ENCODE results near the gene MRPL14.
A peak's percentile ranks its signal among the peaks of the same experiment; 100 is the strongest.
"Not testable (repeated sequence)": the region's sequence is repeated elsewhere in the genome, so short reads cannot be mapped to it uniquely, and the experiment has no call there.

Gene MRPL14

GRCh38 chr6:44096612-44097011 is 30.6 kb downstream of the MRPL14 start:
- DNase-seq, result peak; percentile 49

DNA sequence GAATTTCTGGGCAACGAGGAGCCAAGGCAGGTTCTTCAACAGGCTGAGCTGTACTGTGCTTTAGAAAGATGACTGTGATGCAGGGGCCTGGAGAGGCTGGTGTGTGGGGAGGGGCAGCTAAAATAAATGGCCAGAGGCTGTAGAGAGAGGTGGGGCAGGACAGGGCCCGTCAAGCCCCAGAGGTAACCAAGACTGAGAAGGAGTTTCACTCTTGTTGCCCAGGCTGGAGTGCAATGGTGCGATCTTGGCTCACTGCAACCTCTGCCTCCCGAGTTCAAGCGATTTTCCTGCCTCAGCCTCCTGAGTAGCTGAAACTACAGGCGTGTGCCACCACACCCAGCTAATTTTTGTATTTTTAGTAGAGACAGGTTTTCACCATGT is 32.0 kb downstream of the MRPL14 start:
- DNase-seq, result not testable (repeated sequence)

- DNase-seq, result no peak
Observed at GRCh38 chr6:44094403-44095242, 32.6 kb downstream of the MRPL14 start.

DNA sequence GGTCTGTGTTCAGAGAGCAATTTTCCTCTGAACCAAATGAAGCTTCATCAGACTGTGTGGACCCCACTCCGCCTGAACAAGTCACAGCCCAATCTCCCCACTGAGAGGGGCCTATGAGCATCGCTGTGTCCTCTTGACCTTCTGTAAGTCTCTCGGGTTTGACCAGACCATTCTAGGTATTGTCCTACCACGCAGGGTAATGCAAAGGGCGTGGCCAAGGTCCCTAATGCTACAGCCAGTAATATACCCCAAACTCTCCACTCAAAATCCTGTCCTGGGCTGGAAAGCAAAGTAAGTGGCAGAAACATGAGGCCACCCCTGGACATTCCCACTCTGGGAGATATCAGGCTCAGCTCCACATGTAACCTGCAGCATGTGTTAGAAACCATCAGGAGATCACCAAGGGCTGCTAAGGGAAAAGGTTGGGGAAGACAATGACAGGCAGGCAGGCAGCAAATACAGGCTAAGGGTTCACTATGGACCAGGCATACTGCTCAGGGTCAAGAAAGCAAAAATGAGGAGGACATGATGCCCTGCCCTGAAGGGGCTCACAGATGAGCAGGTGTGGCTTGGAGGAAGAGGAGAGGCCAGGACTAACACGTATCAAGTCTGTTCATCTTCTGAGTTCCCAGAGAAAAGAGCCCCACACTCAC is 33.4 kb downstream of the MRPL14 start:
- DNase-seq, result no peak

DNA sequence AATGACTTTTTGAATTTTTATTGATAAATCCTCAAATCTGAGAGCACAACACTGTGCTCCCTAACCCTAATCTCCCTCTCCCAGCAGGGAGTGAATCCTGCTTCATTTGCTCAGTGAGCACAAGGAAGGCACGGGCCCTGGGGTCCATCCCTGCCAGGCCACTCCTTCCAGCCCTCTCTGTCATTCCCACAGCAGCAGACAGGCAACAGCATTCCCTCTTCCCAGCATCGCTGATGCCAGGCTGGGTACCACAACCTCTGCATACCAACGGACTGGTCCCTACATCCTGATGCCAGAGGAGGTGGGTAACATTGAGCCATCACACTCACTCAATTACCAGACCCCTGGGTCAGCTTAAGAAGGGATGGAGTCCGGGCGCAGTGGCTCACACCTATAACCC is 34.2 kb downstream of the MRPL14 start:
- DNase-seq, result no peak

GRCh38 chr6:44091981-44092884 is 35.0 kb downstream of the MRPL14 start:
- DNase-seq, result no peak

DNA sequence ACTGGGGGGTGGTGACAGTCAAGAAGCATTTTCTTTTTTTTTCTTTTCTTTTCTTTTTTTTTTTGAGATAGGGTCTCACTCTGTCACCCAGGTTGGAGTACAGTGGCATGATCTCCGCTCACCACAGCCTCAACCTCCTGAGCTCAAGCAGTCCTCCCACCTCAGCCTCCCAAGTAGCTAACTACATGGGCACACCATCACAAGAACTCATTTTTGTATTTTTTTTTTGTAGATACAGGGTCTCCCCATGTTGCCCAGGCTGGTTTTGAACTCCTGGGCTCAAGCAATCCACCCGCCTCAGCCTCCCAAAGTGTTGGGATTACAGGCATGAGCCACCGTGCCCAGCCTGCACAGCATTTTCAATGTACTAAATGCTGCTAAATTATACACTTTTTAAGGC is 35.9 kb downstream of the MRPL14 start:
- DNase-seq, result not testable (repeated sequence)

GRCh38 chr6:44090465-44090864 is 36.8 kb downstream of the MRPL14 start:
- DNase-seq, result no peak

GRCh38 chr6:44088827-44089590 is 38.2 kb downstream of the MRPL14 start:
- DNase-seq, result no peak

GRCh38 chr6:44087623-44088022 is 39.6 kb downstream of the MRPL14 start:
- no peak for DNase-seq

- DNase-seq, result no peak
Observed at GRCh38 chr6:44086931-44087574, 40.2 kb downstream of the MRPL14 start.

DNA sequence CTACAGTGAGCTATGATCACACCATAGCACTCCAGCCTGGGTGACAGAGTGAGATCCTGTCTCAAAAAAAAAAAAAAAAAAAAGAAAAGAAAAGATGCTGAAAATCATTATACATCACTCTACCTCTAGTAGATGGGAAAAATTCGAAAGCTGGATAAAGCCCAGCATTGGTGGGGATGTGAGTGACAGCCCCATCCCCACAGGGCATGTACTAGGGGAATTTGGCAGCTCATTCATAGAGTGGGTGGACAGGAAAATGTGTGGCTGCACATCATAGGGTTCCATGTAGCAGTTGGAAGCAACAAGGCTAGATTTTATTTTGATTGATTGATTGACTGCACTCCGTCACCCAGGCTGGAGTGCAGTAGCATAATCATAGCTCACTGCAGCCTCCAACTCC is 42.0 kb downstream of the MRPL14 start:
- DNase-seq, result no peak

DNA sequence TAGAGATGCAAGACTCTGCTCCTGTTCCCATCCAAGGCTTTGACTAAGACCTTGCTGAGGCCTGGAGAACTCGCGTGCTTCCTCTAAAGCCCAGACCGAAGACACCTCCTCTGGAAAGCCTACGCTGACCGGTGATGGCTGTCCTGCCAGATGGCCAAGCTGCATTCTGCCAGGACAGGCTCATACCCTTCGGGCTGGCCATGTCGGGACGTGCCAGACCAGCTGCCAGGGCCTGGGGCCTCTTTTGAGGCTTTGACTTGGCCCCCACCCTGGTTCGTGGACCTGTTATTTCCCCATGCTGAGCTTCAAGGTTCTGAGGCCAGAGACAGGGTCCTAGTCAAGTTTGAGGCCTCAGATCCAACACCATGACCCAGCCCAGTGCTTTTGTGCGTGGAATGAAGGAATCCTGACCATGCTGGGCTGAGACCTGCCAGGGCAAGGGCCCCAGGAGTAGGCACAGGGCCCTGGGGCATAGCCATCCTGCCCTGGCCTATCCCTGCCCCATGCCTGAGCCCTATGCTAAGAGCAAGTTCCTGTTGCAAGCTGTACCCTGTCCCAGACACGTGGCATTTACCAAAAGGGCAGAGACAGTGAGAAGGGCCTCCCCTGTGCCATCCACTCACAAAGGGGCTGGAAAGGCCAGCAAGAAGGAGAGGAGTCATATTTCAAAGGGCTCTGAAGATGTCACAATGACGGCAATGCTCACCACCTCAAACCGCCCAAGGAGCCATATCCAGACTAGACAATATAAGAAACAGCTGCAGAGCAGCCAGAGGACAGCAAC is 42.8 kb downstream of the MRPL14 start:
- no peak for DNase-seq

DNA sequence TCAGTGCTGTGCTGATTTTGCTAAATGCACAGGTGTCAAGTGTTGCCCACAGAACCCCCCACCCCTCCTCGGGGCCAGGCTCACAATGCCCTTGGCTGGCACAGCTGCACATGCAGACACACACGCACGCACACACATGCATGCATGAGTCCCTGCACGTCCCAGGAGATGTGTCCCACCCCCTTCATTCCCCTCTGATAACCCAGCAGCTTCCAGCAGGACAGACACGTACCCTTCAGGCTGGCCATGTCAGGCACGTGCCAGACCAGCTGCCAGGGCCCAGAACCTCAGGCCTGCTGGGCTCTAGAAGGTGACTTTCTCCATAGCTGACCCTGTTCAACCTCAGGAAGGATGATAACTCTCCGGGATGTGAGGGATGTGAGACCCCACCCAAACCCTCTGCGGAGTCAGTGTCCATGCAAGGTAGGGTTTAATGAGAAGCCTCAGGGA is 44.4 kb downstream of the MRPL14 start:
- no peak for DNase-seq

GRCh38 chr6:44081753-44082152 is 45.5 kb downstream of the MRPL14 start:
- no peak for DNase-seq

DNA sequence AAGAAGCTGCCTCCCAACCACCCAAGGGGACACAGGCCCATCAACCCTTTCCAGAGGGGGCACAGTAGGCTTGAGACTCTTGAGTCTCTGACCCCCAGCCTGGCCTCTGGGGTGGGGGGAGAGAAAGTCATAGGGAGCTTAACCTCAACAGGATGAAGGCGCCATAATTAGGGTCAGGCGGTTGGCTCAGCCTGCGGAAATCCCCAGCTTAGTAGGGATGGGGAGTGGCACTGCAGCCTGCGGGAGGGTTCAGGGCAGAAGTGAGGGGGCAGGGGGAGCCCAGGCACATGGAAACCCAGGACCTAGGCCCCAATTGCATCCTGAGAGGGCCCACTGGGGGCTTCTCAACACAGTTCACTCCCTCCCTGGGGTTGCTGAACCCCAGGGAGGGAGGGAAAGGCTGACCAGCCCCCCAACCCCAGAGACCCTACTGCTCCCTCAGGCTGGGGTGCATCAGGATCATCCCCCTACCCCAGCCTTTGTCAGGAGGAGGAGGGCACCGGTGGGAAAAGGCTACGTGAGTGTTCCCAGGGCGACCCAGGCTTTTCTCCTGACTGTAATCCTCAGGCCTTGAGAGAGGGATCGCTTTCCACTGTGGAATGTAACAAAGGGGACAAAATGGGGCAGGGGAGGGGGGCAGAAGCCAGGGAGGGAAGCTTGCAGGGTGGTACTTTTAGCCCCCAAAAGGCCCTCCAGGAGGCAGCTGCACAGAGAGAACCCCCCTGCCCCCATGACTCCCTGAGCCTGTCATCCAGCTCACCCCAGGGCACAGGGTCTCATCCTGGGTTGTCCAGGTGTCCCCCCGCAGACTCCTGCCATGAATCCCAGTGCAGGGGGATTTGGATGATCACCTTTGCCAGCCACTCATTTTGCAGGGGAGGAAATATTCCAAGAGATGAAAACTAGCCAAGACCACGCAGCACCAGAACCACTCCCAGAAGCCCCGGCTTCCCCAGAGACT is 46.4 kb downstream of the MRPL14 start:
- DNase-seq, result no peak

DNA sequence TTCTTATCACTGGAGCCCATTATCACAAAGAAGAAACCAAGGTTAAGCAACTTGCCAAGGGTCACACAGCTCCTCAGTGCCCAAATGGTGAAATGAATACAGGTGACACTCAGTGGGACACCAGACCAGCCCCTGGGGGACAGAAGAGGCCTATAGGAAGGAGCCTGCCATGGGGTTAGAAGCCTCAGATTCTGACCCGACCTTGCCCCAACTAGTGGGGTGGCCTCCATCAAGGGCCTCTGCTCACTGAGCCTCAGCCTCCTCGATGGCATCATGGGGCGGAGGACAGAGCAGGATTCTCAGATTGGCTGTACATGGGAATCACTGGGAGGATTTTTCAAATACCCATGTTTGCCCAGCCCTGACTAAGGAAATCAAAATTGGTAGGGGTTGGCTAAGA is 47.6 kb downstream of the MRPL14 start:
- no peak for DNase-seq

GRCh38 chr6:44078827-44079671 is 48.2 kb downstream of the MRPL14 start:
- DNase-seq, result no peak

GRCh38 chr6:44078219-44078826 is 48.9 kb downstream of the MRPL14 start:
- no peak for DNase-seq

Measured in KG1 (cell line).